Naive thymus-derived CD4-positive, alpha-beta T cell (primary cell): ENCODE measurements around the gene FGD3. TPM values are rescaled to one million over a fixed set of nuclear protein-coding genes. Genes with fewer than 3 reads are reported as not detected.
A peak's percentile ranks its signal among the peaks of the same experiment; 100 is the strongest.

Experiments
- ATAC-seq: fragments of 150-1000 bp; cut with Tn5 transposase; 2 replicates; pipeline ENCODE4 v1.10.0; 2021; ENCODE audit warnings: mild to moderate bottlenecking, moderate library complexity
- CTCF ChIA-PET: fragments of 350-600 bp; sonication (Branson Sonifier 250); formaldehyde crosslinking; loops from one replicate; lab custom pipeline; 2021; ENCODE audit warnings: antibody characterized with exemption; lab: Charles Lee
- POLR2A ChIA-PET: fragments of 350-600 bp; sonication (Branson Sonifier 250); formaldehyde crosslinking; loops from one replicate; lab custom pipeline; 2021; ENCODE audit warnings: antibody characterized with exemption, inconsistent platforms; lab: Charles Lee
- DNase-seq, 9 donors: peaks; one replicate each; pipeline versions ENCODE4 v3.0.0 to v3.0.0-alpha.2; 2020 to 2022; ENCODE audit warnings: mixed read lengths in 1 of 9
- H3K27ac ChIP-seq: one replicate; pipeline ENCODE4 v1.7.0; 2013; ENCODE audit warnings: mild to moderate bottlenecking, low read depth, low read length, moderate library complexity
- H3K27me3 ChIP-seq, 2 donors: one replicate each; pipeline ENCODE4 v1.7.0; 2013; ENCODE audit warnings: low read length in 2 of 2, mild to moderate bottlenecking in 2 of 2, moderate library complexity in 2 of 2; ENCODE audit not compliant: control insufficient read depth in 2 of 2, insufficient read depth in 2 of 2
- H3K36me3 ChIP-seq, 3 experiments: 1 replicate in 2 of 3; 2 replicates in 1 of 3; pipeline ENCODE4 v1.7.0; 2013; ENCODE audit warnings: low read length in 3 of 3, mild to moderate bottlenecking in 3 of 3, moderate library complexity in 1 of 3; ENCODE audit not compliant: insufficient read depth in 3 of 3, control insufficient read depth in 2 of 3
- H3K4me1 ChIP-seq, 2 donors: one replicate each; pipeline ENCODE4 v1.7.0; 2013; ENCODE audit warnings: low read length in 2 of 2, mild to moderate bottlenecking in 2 of 2, moderate library complexity in 1 of 2; ENCODE audit not compliant: control insufficient read depth in 2 of 2, insufficient read depth in 2 of 2
- H3K4me3 ChIP-seq: 2 replicates; pipeline ENCODE4 v1.7.0; 2013; ENCODE audit warnings: mild to moderate bottlenecking, low read length
- H3K9me3 ChIP-seq, 3 experiments: 1 replicate in 2 of 3; 2 replicates in 1 of 3; pipeline ENCODE4 v1.7.0; 2013; ENCODE audit warnings: low read length in 3 of 3; ENCODE audit not compliant: control insufficient read depth in 2 of 3
- H3K27ac Mint-ChIP-seq, 9 donors: one replicate each; pipeline ENCODE4 v1.8.0; 2020 to 2022; ENCODE audit warnings: mixed read lengths in 9 of 9, mild to moderate bottlenecking in 8 of 9, moderate library complexity in 5 of 9, inconsistent platforms in 2 of 9
- H3K27me3 Mint-ChIP-seq, 5 donors: one replicate each; pipeline ENCODE4 v1.8.0; 2021 to 2022; ENCODE audit warnings: mixed read lengths in 5 of 5, mild to moderate bottlenecking in 1 of 5
- H3K36me3 Mint-ChIP-seq, 5 donors: one replicate each; pipeline ENCODE4 v1.8.0; 2020 to 2022; ENCODE audit warnings: mixed read lengths in 5 of 5, mild to moderate bottlenecking in 3 of 5, inconsistent platforms in 1 of 5
- H3K4me1 Mint-ChIP-seq, 7 donors: one replicate each; pipeline ENCODE4 v1.8.0; 2020 to 2022; ENCODE audit warnings: mixed read lengths in 7 of 7, mild to moderate bottlenecking in 3 of 7, inconsistent platforms in 1 of 7
- H3K4me3 Mint-ChIP-seq, 10 donors: one replicate each; pipeline ENCODE4 v1.8.0; 2020 to 2022; ENCODE audit warnings: mild to moderate bottlenecking in 10 of 10, mixed read lengths in 10 of 10, moderate library complexity in 6 of 10, inconsistent platforms in 2 of 10
- H3K9me3 Mint-ChIP-seq, 11 donors: one replicate each; pipeline ENCODE4 v1.8.0; 2020 to 2022; ENCODE audit warnings: mixed read lengths in 11 of 11, mild to moderate bottlenecking in 4 of 11, inconsistent platforms in 1 of 11, moderate library complexity in 1 of 11
- intact Hi-C, 2 donors: fragments of 100-400 bp; cut with micrococcal nuclease; formaldehyde crosslinking; loops; one replicate each; pipeline ENCODE4 v1.15.1; 2023
- polyA plus RNA-seq, 2 donors: library from polyadenylated mRNA; unstranded; fragments of 300-500 nt; fragmentation: Illumina TruSeq; gene quantifications; one replicate each; pipeline ENCODE4 v1.2.3, GENCODE V29; 2021
- total RNA-seq, 6 experiments: library from RNA in 5 of 6; stranded (reverse) in 5 of 6; gene quantifications; 1 replicate in 5 of 6; 2 replicates in 1 of 6; pipeline ENCODE4 v1.2.3 and lab custom pipeline; 2021 to 2026

Gene FGD3
- total and polyA plus RNA-seq, 7 experiments from 2014 or later, result 114 to 341 (median 193) TPM

DNA sequence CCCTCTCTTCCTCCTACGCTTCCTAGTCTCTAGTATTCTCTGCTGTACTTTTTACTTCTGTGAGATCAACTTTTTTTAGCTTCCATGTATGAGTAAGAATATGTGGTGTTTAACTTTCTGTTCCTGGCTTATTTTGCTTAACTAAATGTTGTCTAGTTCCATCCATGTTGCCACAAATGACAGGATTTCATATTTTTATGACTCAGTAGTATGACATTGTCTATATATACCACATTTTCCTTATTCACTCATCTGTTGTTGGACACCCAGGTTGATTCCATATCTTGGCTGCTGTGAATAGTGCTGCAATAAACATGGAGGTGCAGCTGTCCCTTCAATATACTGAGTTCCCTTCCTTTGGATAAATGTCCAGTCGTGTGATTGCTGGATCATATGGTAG, 34.8 kb downstream of the FGD3 start:
- ChIA-PET POLR2A (interaction anchor here (0.6 to 4.7 kb wide), 5 partner anchors 9 to 183 kb away, joined by 4 to 45 read pairs (median 7); no protein-coding TSS in a partner anchor), CTCF (interaction anchor here (0.6 to 1.5 kb wide), 3 partner anchors 20 to 42 kb away, joined by 3 to 4 read pairs (median 3); no protein-coding TSS in a partner anchor)
- peaks cover 9 to 31% (median 10%) of the 10 kb centered on the region in 3 experiments for H3K36me3 ChIP-seq
- Mint-ChIP-seq H3K9me3 (peaks cover 0 to 21% (median 0%) of the 10 kb centered on the region in 11 donors), H3K27ac (peak overlapping the region in 8 of 9 donors; percentile 21 to 84 (median 52)), H3K27me3 (no peaks in the 10 kb centered on the region), H3K4me3 (peak overlapping the region in 8 of 10 donors; percentile 3 to 83 (median 36)), H3K4me1 (peaks cover 61 to 89% (median 81%) of the 10 kb centered on the region in 7 donors), H3K36me3 (peaks cover 23 to 82% (median 56%) of the 10 kb centered on the region in 5 donors)
- ATAC-seq, result no peak
- H3K4me3 ChIP-seq, result no peak overlapping the region
- intact Hi-C loops, result no loop called here
- no peaks in the 10 kb centered on the region for H3K9me3 ChIP-seq
- no peak for DNase-seq
- H3K27ac ChIP-seq, result peak overlapping the region; percentile 23
- H3K4me1 ChIP-seq, result peaks cover 60 to 61% of the 10 kb centered on the region in 2 donors
- no peaks in the 10 kb centered on the region for H3K27me3 ChIP-seq

DNA sequence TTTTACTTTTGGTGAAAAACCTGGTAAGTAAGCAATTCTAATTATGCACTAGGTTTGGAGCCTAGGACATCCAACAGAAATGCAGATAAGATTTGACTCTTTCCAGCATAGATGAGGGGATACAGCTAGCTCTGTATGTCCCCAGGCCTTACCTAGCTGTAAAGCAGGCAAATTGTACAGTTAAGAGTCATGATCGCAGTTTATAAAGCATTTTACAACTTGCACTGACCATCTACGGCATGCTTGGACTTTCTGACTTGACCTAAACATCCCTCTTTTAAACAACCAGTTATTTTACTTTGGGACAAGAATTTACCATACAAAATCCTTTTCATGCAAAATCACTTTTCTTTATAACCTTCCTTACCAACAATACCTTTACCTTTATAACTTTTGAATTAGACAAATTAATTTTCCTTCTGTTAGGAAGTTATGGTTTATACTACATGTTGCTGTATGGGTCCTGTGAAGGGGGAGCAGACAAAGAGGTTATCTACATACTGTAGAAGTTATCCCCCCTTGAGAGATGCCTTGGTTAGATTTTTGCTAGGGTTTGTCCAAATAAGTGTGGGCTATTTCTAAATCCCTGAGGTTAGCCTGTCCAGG, 36.8 kb downstream of the FGD3 start:
- Histone ChIP-seq H3K27me3 (no peaks in the 10 kb centered on the region), H3K9me3 (no peaks in the 10 kb centered on the region), H3K4me1 (peaks cover 62 to 67% of the 10 kb centered on the region in 2 donors), H3K27ac (peak overlapping the region; percentile 59), H3K36me3 (peaks cover 4 to 33% (median 4%) of the 10 kb centered on the region in 3 experiments), H3K4me3 (no peak overlapping the region)
- H3K27ac Mint-ChIP-seq, result peak overlapping the region in 7 of 9 donors; percentile 68 to 94 (median 83)
- DNase-seq (no peak), ATAC-seq (no peak)
- H3K9me3 Mint-ChIP-seq, result peaks cover 0 to 21% (median 0%) of the 10 kb centered on the region in 11 donors
- intact Hi-C loops, result no loop called here
- H3K36me3 Mint-ChIP-seq, result peaks cover 23 to 86% (median 49%) of the 10 kb centered on the region in 5 donors
- CTCF ChIA-PET, result interaction anchor here (0.9 to 3.6 kb wide), 5 partner anchors 18 to 114 kb away, joined by 3 to 13 read pairs (median 4); no protein-coding TSS in a partner anchor
- H3K4me1 Mint-ChIP-seq, result peaks cover 66 to 93% (median 85%) of the 10 kb centered on the region in 7 donors
- peak overlapping the region in 6 of 10 donors; percentile 12 to 52 (median 33) for H3K4me3 Mint-ChIP-seq
- no peaks in the 10 kb centered on the region for H3K27me3 Mint-ChIP-seq
- POLR2A ChIA-PET, result interaction anchor here (1.3 to 4.7 kb wide), 3 partner anchors 14 to 53 kb away, joined by 3 to 45 read pairs (median 3); no protein-coding TSS in a partner anchor

DNA sequence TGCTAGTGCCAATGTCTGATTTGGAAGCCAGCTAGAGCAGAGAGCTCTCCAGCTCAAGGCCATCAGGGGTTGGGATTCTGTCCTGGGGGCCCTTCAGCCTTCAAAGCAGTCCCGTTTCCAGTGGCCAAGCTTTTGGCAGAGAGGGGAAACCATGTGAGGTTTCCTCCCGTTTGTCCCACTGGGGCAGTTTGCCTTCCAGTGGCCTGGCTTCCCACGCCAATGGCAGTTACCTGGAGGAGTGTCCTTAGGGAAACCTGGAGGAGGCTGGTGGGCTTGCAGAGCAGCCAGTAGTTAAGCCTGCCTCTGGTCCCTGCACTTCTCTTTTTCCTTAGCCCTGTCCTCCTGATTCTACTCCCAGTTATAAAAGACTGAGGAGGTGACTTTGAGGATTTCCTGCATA, 37.7 kb downstream of the FGD3 start:
- intact Hi-C loops, result no loop called here

DNA sequence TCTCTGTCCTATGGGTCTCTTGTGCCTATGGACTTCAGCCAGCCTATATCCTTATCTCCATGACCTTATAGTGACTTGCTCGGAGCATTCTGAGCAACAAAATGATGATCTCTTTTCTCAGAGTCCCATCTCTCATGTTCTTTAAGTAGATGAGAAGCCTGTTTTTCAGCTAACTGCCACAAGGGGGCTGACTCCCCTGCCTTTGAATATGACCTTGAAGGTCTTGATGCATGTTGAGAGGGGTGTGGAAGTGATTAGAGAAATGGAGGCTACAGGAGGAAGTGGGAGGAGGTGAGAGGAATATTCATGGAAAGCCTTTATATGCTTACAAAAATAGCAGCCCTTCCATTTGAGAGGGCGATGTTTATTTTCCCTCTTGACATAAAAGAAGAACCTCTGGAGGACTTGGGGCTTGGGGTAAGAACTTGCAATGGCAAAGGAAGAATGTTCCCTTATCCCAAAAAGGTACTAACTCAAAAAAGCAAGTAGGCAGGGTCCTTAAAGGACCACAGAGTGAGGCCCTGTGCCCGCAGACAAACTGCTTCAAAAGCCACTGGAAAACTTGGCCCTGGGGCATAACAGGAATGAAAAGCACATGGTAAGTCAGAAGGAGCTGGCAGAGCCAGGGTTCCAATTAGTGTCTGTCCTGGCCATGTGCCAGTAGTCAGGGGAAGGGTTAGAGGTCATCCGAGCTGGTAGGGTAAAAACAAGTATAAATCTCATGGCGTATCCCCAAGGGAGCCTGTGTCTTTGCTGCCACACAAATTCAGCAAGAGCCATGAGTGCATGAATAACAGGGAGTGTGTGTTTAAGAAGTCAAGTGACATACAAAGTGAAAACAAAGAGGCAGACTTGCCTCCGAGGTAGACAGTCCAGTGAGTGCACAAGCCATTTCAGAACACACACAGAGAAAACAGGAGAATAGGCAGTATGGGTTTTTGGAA, 39.1 kb downstream of the FGD3 start:
- Mint-ChIP-seq H3K4me3 (peak overlapping the region; percentile 34 to 71 (median 62)), H3K27me3 (no peaks in the 10 kb centered on the region), H3K27ac (peak overlapping the region; percentile 56 to 95 (median 86)), H3K4me1 (peaks cover 66 to 93% (median 89%) of the 10 kb centered on the region in 7 donors), H3K36me3 (peaks cover 25 to 87% (median 53%) of the 10 kb centered on the region in 5 donors), H3K9me3 (peaks cover 0 to 19% (median 0%) of the 10 kb centered on the region in 11 donors)
- H3K9me3 ChIP-seq, result no peaks in the 10 kb centered on the region
- peak in 7 of 9 donors; percentile 52 to 66 (median 57) for DNase-seq
- intact Hi-C loops, result loop anchor here in 1 of 2 donors (1.0 kb wide), 7 partner anchors 7 to 135 kb away; partner anchors contain the start of gene ZNF484
- H3K27ac ChIP-seq, result peak overlapping the region; percentile 59
- H3K4me1 ChIP-seq, result peaks cover 65 to 71% of the 10 kb centered on the region in 2 donors
- peak; percentile 75 for ATAC-seq
- H3K4me3 ChIP-seq, result no peak overlapping the region
- ChIA-PET POLR2A (interaction anchor here (0.7 to 2.7 kb wide), 6 partner anchors 17 to 125 kb away, joined by 3 to 21 read pairs (median 4); no protein-coding TSS in a partner anchor), CTCF (interaction anchor here (0.8 to 3.6 kb wide), 4 partner anchors 12 to 32 kb away, joined by 3 to 13 read pairs (median 4); no protein-coding TSS in a partner anchor)
- H3K36me3 ChIP-seq, result peaks cover 4 to 45% (median 4%) of the 10 kb centered on the region in 3 experiments
- no peaks in the 10 kb centered on the region for H3K27me3 ChIP-seq

More for the DNA sequence above, 37.7 kb downstream of the FGD3 start:
- CTCF ChIA-PET, result interaction anchor here (0.7 to 3.6 kb wide), 6 partner anchors 17 to 135 kb away, joined by 3 to 13 read pairs (median 4); no protein-coding TSS in a partner anchor
- peaks cover 23 to 87% (median 52%) of the 10 kb centered on the region in 5 donors for H3K36me3 Mint-ChIP-seq
- Histone ChIP-seq H3K9me3 (no peaks in the 10 kb centered on the region), H3K4me3 (no peak overlapping the region), H3K4me1 (peaks cover 60 to 67% of the 10 kb centered on the region in 2 donors), H3K36me3 (peaks cover 4 to 33% (median 4%) of the 10 kb centered on the region in 3 experiments), H3K27ac (peak overlapping the region; percentile 59), H3K27me3 (no peaks in the 10 kb centered on the region)
- peak overlapping the region in 6 of 9 donors; percentile 74 to 94 (median 83) for H3K27ac Mint-ChIP-seq
- POLR2A ChIA-PET, result interaction anchor here (1.3 to 4.7 kb wide), 3 partner anchors 14 to 52 kb away, joined by 3 to 45 read pairs (median 3); no protein-coding TSS in a partner anchor
- peaks cover 0 to 21% (median 0%) of the 10 kb centered on the region in 11 donors for H3K9me3 Mint-ChIP-seq
- peak overlapping the region in 2 of 10 donors; percentile 65 to 71 for H3K4me3 Mint-ChIP-seq
- no peak for DNase-seq
- ATAC-seq, result no peak
- H3K27me3 Mint-ChIP-seq, result no peaks in the 10 kb centered on the region
- peaks cover 66 to 93% (median 85%) of the 10 kb centered on the region in 7 donors for H3K4me1 Mint-ChIP-seq

DNA sequence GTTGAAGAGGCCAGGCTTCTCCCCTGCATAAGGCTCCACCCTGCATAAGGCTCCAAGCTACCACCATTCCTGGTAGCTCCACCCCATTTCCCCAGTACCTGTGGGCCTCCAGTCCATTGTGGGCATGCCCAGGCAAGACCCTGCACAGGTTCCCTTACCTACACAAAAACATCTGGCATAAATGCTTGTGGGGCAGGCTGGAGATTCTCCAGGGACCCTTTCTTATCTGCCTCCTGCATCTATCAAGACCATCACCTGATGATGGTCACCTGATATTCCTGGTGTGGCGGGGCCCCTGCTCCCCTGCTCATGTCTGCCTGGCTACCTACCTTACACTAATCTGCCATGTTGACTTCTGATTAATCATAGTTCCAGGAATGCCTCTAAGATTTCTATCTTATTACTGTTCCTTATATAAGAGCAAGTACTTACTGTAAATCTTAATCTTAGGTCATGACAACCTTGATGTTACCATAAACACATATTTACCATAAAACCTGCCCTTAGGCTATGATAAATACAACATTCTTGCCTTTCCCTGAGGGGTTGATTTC, 41.0 kb downstream of the FGD3 start:
- DNase-seq (no peak), ATAC-seq (peak; percentile 19)
- H3K27ac ChIP-seq, result peak overlapping the region; percentile 47
- intact Hi-C loops, result no loop called here
- peaks cover 59 to 76% of the 10 kb centered on the region in 2 donors for H3K4me1 ChIP-seq
- H3K4me3 Mint-ChIP-seq, result peak overlapping the region; percentile 3 to 72 (median 59)
- H3K27me3 ChIP-seq, result no peaks in the 10 kb centered on the region
- H3K27ac Mint-ChIP-seq, result peak overlapping the region; percentile 60 to 96 (median 86)
- ChIA-PET POLR2A (interaction anchor here (0.8 to 2.7 kb wide), 5 partner anchors 13 to 34 kb away, joined by 3 to 21 read pairs (median 3); no protein-coding TSS in a partner anchor), CTCF (interaction anchor here (0.6 to 0.8 kb wide), 2 partner anchors 15 to 31 kb away, joined by 3 to 4 read pairs; no protein-coding TSS in a partner anchor)
- peaks cover 0 to 17% (median 0%) of the 10 kb centered on the region in 11 donors for H3K9me3 Mint-ChIP-seq
- H3K36me3 ChIP-seq, result peaks cover 4 to 50% (median 4%) of the 10 kb centered on the region in 3 experiments
- peaks cover 71 to 98% (median 96%) of the 10 kb centered on the region in 7 donors for H3K4me1 Mint-ChIP-seq
- no peak overlapping the region for H3K4me3 ChIP-seq
- H3K27me3 Mint-ChIP-seq, result no peaks in the 10 kb centered on the region
- peaks cover 18 to 85% (median 59%) of the 10 kb centered on the region in 5 donors for H3K36me3 Mint-ChIP-seq
- no peaks in the 10 kb centered on the region for H3K9me3 ChIP-seq
